GM21367 (cell line): ENCODE results near the gene CTSK.
"Not testable (repeated sequence)": the region's sequence is repeated elsewhere in the genome, so short reads cannot be mapped to it uniquely, and the experiment has no call there.

ENCODE experiments used
- ATAC-seq: cut with Tn5 transposase; IDR thresholded peaks from one replicate; pipeline ENCODE4 v1.9.1; 2021; ENCODE audit not compliant: unreplicated experiment

The CTSK gene

GRCh38 chr1:150808121-150808520 lies at the start of gene CTSK:
CTSK (minus strand) TSS chr1:150808260; CDS start chr1:150806805, 1,455 bp downstream.
- no peak for ATAC-seq

- ATAC-seq: not testable (repeated sequence)
These were observed 44.7 kb upstream of the CTSK start for GRCh38 chr1:150852734-150853133.

DNA sequence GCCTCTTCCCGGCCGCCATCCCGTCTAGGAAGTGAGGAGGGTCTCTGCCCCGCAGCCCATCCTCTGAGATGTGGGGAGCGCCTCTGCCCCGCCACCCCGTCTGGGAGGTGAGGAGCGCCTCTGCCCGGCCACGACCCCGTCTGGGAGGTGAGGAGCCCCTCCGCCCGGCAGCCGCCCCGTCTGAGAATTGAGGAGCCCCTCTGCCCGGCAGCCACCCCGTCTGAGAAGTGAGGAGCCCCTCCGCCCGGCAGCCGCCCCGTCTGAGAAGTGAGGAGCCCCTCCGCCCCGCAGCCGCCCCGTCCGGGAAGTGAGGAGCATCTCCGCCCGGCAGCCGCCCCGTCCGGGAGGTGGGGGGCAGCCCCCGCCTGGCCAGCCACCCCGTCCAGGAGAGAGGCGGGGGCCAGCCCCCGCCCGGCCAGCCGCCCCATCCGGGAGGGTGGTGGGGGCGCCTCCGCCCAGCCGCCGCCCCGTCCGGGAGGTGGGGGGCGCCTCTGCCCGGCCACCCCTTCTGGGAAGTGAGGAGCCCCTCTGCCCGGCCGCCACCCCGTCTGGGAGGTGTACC lies 42.8 kb upstream of the CTSK start:
- ATAC-seq: not testable (repeated sequence)

DNA sequence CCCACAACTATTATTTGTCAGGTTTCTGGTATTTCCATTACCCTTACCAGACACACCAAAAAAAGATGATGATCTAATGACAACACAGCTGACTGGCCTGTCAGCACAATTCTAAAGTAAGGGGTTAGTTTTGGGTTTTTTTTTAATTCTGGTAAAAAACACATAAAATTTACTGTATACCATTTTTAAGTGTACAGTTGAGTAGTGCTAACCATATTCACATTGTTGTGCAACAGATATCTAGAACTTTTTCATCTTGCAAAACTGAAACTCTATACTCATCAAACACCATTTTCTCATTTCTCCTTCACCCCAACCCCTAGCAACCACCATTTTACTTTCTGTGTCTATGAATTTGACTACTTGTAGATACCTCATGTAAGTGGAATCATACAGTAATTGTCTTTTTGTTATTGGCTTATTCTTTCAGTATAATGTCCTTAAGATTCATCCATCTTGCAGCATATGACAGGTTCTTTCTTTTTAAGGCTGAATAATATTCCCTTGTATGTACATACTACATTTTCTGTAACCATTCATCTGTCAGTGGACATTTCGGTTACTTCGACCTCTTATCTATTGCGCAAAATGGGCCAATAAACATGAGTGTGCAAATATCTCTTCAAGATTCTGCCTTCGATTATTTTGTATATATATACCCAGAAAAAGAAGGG lies 38.5 kb upstream of the CTSK start:
- ATAC-seq: no peak

GRCh38 chr1:150843474-150843873 lies 35.4 kb upstream of the CTSK start:
- no peak for ATAC-seq

DNA sequence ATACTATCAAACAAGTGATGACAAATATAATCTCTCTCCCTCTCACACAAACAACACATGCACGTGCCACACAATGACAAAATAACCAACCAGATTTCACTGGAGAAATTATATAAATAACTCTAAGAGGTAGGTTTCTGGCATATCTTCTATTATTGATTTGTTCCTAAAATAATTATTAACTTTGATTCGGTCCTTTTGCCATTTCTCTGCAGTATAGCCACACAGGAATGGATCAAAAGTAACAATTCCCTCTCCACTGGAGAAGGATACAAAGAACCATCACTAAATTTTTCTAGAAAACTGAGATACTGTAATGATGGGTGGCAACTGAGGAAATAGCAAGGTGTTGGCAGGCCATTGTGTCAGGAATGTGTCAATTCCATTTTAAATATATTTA lies 34.9 kb upstream of the CTSK start:
- ATAC-seq: no peak

GRCh38 chr1:150842343-150842742 lies 34.3 kb upstream of the CTSK start:
- no peak for ATAC-seq

DNA sequence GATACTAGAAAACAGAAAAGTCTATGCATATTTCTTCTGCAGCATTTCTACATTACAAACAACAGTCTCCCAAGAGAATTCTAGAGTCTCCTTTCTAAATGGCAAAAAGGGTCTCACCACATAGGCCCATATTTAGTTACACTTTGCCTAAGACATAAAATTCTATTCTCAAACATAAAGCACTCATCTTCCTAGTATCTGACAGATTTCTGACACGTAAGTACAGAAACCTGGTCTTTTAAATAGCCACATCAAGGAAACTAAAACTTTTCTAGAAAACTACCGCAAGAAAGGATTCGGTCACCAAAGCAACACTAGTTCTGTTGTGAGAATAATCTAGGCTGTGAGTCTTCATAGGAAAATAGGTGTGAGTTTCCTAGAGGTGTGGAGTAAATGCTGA lies 33.6 kb upstream of the CTSK start:
- ATAC-seq: no peak

DNA sequence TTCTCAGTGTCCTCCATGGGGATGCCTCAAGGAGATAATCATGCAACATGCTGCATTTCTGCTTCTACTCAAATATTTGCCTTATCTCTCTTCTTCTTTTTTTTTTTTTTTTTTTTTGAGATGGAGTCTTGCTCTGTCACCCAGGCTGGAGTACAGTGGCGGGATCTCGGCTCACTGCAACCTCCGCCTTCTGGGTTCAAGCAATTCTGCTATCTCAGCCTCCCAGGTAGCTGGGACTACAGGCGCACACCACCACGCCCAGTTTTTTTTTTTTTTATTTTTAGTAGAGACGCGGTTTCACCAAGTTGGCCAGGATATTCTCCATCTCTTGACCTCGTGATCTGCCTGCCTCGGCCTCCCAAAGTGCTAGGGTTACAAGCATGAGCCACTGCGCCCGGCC lies 32.8 kb upstream of the CTSK start:
- not testable (repeated sequence) for ATAC-seq

DNA sequence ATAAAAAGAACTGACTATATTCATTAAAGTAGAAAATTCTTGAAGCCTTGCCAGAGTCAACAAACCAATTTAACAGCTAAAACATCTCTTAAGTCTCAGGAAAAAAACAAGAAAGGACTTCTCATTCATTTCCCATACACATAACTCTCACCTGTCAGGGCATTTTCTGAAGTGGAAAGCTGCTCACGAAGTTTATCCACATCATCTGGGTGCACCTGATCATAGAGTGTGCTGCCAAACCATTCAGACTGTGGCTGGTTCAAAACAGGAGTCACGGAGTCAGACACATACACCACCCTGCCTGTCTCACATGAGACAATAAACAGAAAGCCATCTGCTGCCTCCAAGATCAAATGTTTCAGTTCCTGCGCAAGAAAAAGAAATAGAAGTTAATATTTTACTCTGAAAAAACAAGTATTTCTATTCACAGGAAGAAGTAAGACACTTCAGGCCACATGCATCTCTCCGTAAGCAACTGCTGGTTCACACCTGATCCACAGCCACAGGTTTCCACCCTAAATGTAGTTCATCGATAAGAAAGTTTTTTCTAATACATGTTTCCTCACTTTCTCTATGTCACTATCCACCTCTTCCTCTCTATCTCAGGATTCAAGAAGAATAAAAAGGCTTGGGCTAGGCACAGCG lies 28.2 kb upstream of the CTSK start:
- ATAC-seq: no peak

- ATAC-seq: not testable (repeated sequence)
These were observed 25.9 kb upstream of the CTSK start for GRCh38 chr1:150833961-150834360.

DNA sequence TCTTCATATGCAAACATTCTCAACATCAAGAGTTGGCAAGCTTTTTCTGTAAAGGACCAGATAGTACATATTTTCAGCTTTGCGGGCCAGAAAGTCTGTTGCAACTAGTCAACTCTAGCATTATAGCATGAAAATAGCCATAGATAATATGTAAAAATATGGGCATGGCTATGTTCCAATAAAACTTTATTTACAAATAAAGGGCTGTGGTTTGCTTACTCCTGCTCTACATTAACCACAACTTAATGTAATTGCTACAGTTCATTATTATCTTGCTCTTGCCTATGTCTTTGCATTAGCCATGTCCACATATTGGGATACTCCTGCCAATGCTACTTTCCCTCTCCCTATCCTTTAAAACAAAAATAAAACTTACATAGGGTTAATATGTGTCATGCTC lies 24.5 kb upstream of the CTSK start:
- ATAC-seq: no peak

- ATAC-seq: no peak
These were observed 21.7 kb upstream of the CTSK start for GRCh38 chr1:150829751-150830150.

DNA sequence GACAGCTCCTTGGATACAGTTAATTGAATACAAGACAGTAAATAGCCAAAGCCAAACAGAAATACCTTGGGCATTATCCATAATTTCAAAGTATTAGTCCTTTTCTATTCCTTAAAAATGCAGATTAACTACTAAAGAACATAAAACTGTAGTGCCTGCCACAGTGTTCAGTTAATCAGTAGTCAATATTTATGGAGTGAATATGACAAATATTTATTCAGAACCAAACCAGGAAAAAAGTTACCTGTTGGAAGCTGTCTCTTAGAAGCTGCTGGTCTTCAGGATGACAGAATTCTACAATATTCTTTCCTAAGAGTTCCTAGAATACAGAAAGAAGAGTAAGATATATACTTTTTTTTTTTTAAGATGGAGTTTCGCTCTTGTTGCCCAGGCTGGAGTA lies 18.2 kb upstream of the CTSK start:
- ATAC-seq: no peak

GRCh38 chr1:150820730-150821512 lies 12.9 kb upstream of the CTSK start:
- ATAC-seq: no peak

DNA sequence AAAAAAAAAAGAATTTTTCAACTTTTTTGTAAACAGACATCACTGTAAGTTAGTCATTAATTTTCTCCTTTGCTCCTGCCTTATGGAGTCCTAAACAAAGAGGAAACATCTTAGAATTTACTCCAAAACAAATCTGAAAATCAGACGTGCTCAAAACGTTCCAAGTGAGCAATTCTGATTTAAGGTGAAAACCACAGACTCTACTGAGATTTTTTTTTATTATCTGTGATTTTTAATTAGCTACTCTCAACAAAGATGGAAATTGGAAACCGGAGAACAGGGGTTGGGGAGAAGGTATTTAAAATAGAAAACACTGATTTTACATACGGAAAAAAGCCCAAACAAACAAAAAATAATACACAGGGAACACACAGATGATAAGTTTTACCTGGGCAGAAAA lies 7.8 kb upstream of the CTSK start:
- ATAC-seq: no peak

GRCh38 chr1:150813028-150813707 lies 5.1 kb upstream of the CTSK start:
- no peak for ATAC-seq

GRCh38 chr1:150810958-150811659 lies 3.0 kb upstream of the CTSK start:
- no peak for ATAC-seq

DNA sequence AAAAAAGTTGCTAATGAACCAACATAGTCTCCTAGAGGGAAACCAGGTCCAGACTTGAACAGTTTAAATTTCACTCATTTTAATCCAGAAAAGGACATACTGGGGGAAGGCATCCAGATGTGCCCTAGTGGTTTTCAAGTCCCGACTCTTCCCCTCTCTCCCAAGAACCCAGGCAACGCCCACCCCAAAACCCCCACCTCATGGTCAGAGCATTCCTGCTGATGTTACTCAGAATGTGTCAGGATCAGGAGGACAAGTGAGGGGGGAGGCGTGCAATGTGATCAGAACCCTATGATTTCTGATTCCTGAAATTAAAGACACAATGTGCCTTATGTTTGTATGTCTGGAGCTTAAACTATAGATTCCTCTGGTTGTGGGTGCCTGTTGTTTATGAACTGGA lies 1.6 kb upstream of the CTSK start:
- no peak for ATAC-seq

DNA sequence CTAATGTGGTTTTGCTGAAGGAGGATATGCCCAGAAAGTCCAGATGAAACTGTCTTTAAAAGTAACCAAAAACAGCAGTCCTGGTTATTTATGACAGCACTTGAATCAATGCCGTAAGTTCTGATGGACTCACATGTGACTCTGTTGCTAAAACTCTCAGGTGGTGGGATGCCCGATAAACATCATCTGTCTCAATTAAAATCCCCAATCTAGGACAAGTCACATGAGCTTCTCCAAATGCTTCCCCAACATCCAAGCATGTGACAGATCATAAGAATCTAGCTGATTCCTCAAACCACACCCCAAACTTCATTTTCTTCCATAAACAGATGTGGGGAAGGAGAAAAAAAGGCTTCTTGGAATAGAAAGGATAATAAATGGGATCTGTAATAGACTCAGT lies 786 bp upstream of the CTSK start:
- no peak for ATAC-seq
